Liver (tissue), 4 donors: ENCODE results near the gene PLAU. TPM values are rescaled to one million over a fixed set of nuclear protein-coding genes. Genes with fewer than 3 reads are reported as not detected.

ENCODE experiments used
- polyA plus RNA-seq, 2 donors: library from polyadenylated mRNA; stranded (reverse) in 1 of 2; unstranded in 1 of 2; fragments of 200-250 nt in 1 of 2; fragments of >200 nt in 1 of 2; fragmentation: Nextera tagmentation in 1 of 2; extraction: Ambion mirVana in 1 of 2; gene quantifications; one replicate each; pipeline versions ENCODE4 v1.2.1 to v1.2.3, GENCODE V29; 2013 to 2015
- total RNA-seq, 2 donors: library from RNA; depleted of rRNA; stranded (reverse); fragments of >200 nt; gene quantifications; one replicate each; pipeline ENCODE4 v1.2.3, GENCODE V29; 2014
- donor health status: healthy.
- donor health status: healthy.
- donor health status: healthy.

PLAU gene
- total and polyA plus RNA-seq, 4 donors, result 0.40 to 1.0 (median 0.79) TPM

Other genes with a start within 250 kb of the PLAU start
- gene AGAP5, start 213.0 kb upstream of the PLAU start, total RNA-seq, result 1 to 10 TPM; 3.3 to 9.1 TPM
- 1 to 10 TPM; 1.4 to 1.7 TPM for gene AGAP5, start 213.0 kb upstream of the PLAU start, polyA plus RNA-seq
- 10 to 100 TPM; 41.4 to 48.1 TPM for gene SEC24C, start 166.8 kb upstream of the PLAU start, total RNA-seq
- gene SEC24C, start 166.8 kb upstream of the PLAU start, polyA plus RNA-seq, result 10 to 100 TPM; 15.0 to 40.5 TPM
- gene CHCHD1, start 129.1 kb upstream of the PLAU start, total RNA-seq, result 10 to 100 TPM in 1 of 2 donors, 1 to 10 TPM in 1; 7.6 to 13.7 TPM
- 10 to 100 TPM; 32.5 to 47.4 TPM for gene CHCHD1, start 129.1 kb upstream of the PLAU start, polyA plus RNA-seq
- gene ZSWIM8, start 125.5 kb upstream of the PLAU start, total RNA-seq, result 10 to 100 TPM; 35.3 to 66.2 TPM
- 10 to 100 TPM; 33.3 to 53.4 TPM for gene ZSWIM8, start 125.5 kb upstream of the PLAU start, polyA plus RNA-seq
- gene NDST2, start 99.5 kb upstream of the PLAU start, total RNA-seq, result 10 to 100 TPM; 11.4 to 14.0 TPM
- 1 to 10 TPM; 6.5 to 7.6 TPM for gene NDST2, start 99.5 kb upstream of the PLAU start, polyA plus RNA-seq
- gene CAMK2G, start 36.6 kb upstream of the PLAU start, total RNA-seq, result 10 to 100 TPM in 1 of 2 donors, 1 to 10 TPM in 1; 9.3 to 18.3 TPM
- gene CAMK2G, start 36.6 kb upstream of the PLAU start, polyA plus RNA-seq, result 10 to 100 TPM in 1 of 2 donors, 1 to 10 TPM in 1; 6.8 to 10.4 TPM
- 10 to 100 TPM; 20.6 to 37.8 TPM for gene VCL, start 87.0 kb downstream of the PLAU start, total RNA-seq
- gene VCL, start 87.0 kb downstream of the PLAU start, polyA plus RNA-seq, result 10 to 100 TPM in 1 of 2 donors, 1 to 10 TPM in 1; 4.3 to 14.0 TPM
- gene AP3M1, start 239.7 kb downstream of the PLAU start, total RNA-seq, result 10 to 100 TPM; 20.2 to 24.8 TPM
- 10 to 100 TPM in 1 of 2 donors, 1 to 10 TPM in 1; 7.5 to 12.9 TPM for gene AP3M1, start 239.7 kb downstream of the PLAU start, polyA plus RNA-seq
- 10 to 100 TPM; 18.0 to 88.0 TPM for gene ADK, start 240.1 kb downstream of the PLAU start, total RNA-seq
- 100 to 1,000 TPM in 1 of 2 donors, 10 to 100 TPM in 1; 43.0 to 110 TPM for gene ADK, start 240.1 kb downstream of the PLAU start, polyA plus RNA-seq